Adipocyte (in vitro differentiated cells): ENCODE measurements around the gene XPO5.

ENCODE experiments used
- DNase-seq: peaks from one replicate; pipeline ENCODE4 v3.0.0-alpha.2; 2015; ENCODE audit warnings: low read depth
- H3K27me3 ChIP-seq: replicated peaks from 2 replicates; pipeline ENCODE4 v1.7.0; 2013; ENCODE audit warnings: mild to moderate bottlenecking, low read length, moderate library complexity; ENCODE audit not compliant: control insufficient read depth, insufficient read depth
- H3K36me3 ChIP-seq: 2 replicates; pipeline ENCODE4 v1.7.0; 2013; ENCODE audit warnings: low read length, mild to moderate bottlenecking, moderate library complexity; ENCODE audit not compliant: control insufficient read depth, insufficient read depth, severe bottlenecking
- H3K4me1 ChIP-seq: 2 replicates; pipeline ENCODE4 v1.7.0; 2013; ENCODE audit warnings: mild to moderate bottlenecking, low read length, moderate library complexity; ENCODE audit not compliant: control insufficient read depth, insufficient read depth
- H3K4me3 ChIP-seq: 2 replicates; pipeline ENCODE4 v1.7.0; 2013; ENCODE audit warnings: mild to moderate bottlenecking, low read length, moderate library complexity
- H3K9ac ChIP-seq: 2 replicates; pipeline ENCODE4 v1.7.0; 2013; ENCODE audit warnings: mild to moderate bottlenecking, low read length, moderate library complexity
- H3K9me3 ChIP-seq: 2 replicates; pipeline ENCODE4 v1.7.0; 2013; ENCODE audit warnings: mild to moderate bottlenecking, low read length, moderate library complexity; ENCODE audit not compliant: control insufficient read depth

The XPO5 gene

DNA sequence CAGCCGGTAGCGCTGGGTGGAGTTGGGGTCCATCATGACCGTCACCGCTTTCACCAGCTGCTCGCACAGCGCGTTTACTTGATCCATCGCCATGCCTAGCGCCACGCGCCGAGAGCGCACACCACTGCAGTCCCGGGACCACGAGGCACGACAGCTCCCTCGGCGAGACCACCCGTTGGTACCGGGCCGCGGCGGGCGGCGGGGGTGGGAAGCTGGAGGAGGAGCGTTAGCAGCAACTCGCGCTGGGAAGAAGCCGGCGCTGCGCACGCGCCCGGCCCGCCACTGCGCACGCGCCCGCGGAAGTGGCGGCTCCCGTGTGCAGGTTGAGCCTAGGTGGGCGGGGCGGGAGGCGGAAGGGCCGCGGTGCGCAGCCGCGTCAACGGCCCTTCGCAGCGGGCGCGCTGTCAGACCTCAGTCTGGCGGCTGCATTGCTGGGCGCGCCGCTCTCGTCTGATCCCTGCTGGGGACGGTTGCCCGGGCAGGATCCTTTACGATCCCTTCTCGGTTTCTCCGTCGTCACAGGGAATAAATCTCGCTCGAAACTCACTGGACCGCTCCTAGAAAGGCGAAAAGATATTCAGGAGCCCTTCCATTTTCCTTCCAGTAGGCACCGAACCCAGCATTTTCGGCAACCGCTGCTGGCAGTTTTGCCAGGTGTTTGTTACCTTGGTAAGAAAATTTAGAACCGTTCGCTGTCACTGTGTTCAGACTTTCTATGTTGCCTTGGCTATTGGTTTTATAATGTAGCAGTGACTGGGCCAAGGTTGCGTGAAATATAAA is at the start of gene XPO5, which contains the start of gene POLH:
XPO5 (minus strand) TSS at position 267 of the 780 bp plus-strand sequence; CDS start at position 93, 174 bp downstream.
POLH (plus strand) TSS at position 414 of the 780 bp plus-strand sequence. CDS start 6,135 bp downstream, outside the sequence.
- Histone ChIP-seq H3K4me1 (peaks cover 34% of the 10 kb centered on the region), H3K9me3 (no peaks in the 10 kb centered on the region), H3K27me3 (no peaks in the 10 kb centered on the region), H3K9ac (peak within 1 kb of the TSS; percentile 100), H3K36me3 (peaks cover 25% of the 10 kb centered on the region), H3K4me3 (peak within 1 kb of the TSS; percentile 100)
- peak; percentile 97 for DNase-seq

DNA sequence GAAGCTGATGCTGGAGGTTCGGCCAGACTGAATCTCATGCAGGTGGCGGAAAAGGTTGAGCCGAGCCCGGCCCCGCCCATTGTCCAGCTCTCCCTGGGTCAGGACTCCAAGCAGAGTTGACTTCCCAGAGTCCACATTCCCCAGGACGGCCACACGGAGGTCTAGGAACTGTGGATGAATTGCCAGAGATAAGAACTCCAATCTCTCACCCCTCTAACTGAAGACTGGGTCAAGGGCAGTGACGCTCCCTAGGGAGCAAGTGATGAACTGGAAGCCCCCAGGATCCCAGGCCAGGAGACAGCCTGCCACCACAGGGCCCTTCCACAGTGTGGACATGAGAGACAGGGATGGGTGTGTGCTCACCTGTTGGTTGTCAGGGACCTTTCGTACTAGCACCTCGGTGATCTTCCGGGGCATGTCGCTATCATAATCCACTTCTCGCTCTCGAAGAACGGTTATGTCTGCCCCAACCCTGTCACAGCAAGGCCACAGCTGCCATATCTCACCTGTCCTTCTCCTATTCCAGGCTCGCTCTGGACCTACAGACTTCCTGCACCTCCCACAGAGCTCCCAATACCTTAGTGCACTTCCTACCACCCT is 49.7 kb upstream of the XPO5 start:
- H3K9ac ChIP-seq, result no peak overlapping the region
- peaks cover 27% of the 10 kb centered on the region for H3K4me1 ChIP-seq

DNA sequence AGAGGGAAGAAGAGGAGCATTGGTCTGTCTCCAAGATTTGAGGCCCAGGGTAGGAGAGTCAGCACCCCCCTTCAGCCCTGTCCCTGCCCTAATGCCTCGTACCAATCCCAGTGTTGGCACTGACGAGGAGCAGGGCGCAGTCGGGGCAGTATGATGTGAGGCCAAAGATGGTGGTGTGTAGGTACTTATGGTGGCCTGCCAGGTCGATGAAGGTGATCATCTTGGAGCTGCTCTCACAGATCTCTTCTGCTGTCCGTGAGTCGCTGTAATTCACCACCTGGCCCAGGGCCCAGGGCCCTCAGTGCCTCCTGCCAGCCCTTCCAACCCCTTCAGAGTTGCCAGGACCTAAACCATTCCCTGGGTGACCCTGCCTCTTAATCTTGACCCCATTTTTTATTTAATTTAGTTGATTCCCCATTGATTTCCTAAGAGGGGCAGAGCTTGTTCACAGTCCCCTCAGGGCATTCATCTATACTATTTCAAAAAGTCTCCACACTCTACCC is 49.0 kb upstream of the XPO5 start:
- H3K4me1 ChIP-seq, result peaks cover 22% of the 10 kb centered on the region
- no peaks in the 10 kb centered on the region for H3K27me3 ChIP-seq
- peak overlapping the region; percentile 17 for H3K9ac ChIP-seq
- no peak for DNase-seq
- peaks cover 65% of the 10 kb centered on the region for H3K36me3 ChIP-seq
- H3K4me3 ChIP-seq, result no peak overlapping the region
- H3K9me3 ChIP-seq, result no peaks in the 10 kb centered on the region

More for the DNA sequence above, 49.7 kb upstream of the XPO5 start:
- DNase-seq, result no peak
- Histone ChIP-seq H3K27me3 (no peaks in the 10 kb centered on the region), H3K9me3 (no peaks in the 10 kb centered on the region), H3K4me3 (no peak overlapping the region), H3K36me3 (peaks cover 59% of the 10 kb centered on the region)

DNA sequence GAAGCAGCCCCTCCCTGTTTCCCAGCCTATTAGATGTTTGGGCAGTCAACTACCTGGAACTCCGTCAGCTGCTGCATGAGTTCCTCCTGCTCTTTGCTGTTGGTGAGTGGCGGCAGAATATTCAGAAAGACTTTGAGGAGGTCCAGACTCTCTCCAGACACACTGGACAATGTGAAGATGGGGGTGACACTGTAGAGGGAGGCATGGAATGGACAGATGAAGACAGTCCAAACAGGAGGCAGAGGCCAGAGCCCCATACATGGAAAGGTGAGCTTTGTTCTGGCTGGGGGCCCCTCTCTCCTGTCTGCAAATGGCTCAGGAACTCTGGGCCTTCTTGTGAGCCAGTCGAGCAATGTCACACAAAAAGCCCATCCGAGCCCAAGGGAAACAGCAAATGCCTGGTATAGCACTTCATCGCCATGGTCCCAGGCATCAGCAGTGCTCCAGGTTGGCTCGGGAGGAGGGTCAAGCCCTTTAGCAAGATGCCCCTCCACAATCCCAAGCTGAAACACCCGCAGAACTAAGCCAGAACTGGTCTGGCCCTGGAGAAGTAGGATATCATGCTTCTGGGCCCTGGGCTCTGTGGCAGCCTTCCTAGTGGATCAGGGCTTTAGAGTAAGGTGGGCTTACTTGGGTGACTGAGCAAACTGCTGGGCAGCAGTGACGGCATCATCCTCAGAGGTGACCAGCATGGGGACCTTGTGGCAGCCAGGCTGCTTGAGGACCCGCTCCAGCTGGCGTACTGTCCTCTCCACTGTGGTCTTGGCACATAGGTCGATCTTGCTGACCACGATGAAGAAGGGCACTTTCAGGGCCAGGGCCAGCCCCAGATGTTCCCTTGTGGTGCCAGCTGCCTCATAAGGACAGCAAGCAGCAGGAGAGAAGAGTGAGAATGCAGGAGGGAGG is 48.3 kb upstream of the XPO5 start:
- peak overlapping the region; percentile 17 for H3K9ac ChIP-seq
- DNase-seq, result no peak
- no peak overlapping the region for H3K4me3 ChIP-seq
- H3K36me3 ChIP-seq, result peaks cover 71% of the 10 kb centered on the region
- H3K9me3 ChIP-seq, result no peaks in the 10 kb centered on the region
- peaks cover 22% of the 10 kb centered on the region for H3K4me1 ChIP-seq
- H3K27me3 ChIP-seq, result no peaks in the 10 kb centered on the region

DNA sequence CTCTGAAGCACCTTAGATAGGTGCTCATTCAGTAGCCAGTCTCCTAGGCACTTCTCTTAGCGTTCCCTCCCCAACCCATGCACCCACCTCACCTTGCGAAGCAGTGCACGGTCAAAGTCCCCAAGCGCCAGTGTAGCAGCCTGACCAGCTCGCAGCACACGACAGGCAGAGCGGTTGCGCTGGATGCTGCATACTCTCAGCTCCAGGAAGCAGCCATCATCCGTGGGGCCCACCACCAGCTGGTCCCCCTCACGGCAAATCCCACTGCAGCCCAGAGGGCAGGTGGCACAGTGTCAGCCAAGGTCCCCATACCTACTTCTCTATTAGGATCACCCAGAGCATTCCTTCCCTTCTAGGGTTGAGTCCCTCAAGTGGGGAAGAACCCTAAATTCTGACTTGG is 46.7 kb upstream of the XPO5 start:
- H3K4me1 ChIP-seq, result peaks cover 17% of the 10 kb centered on the region
- no peak overlapping the region for H3K4me3 ChIP-seq
- H3K27me3 ChIP-seq, result no peaks in the 10 kb centered on the region
- peaks cover 75% of the 10 kb centered on the region for H3K36me3 ChIP-seq
- peak overlapping the region; percentile 14 for H3K9ac ChIP-seq
- DNase-seq, result no peak
- no peaks in the 10 kb centered on the region for H3K9me3 ChIP-seq

DNA sequence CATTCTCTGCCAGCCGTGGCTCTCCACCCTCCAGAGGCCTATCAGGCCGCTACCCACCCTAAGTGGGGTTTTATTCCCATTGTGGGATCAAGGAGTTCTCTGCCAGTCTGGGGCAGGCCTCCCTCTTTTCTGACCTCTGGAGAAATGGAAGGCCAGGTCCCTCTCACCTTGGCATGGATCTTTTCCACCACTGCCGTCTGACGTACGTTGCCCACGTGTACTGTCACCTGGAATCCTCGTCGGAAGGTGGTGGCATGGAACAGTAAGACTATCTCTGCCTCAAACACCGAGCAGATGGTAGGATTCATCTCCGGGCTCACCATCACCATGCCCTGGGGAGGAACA is 46.0 kb upstream of the XPO5 start:
- no peak for DNase-seq
- H3K36me3 ChIP-seq, result peaks cover 75% of the 10 kb centered on the region
- no peak overlapping the region for H3K4me3 ChIP-seq
- H3K9ac ChIP-seq, result no peak overlapping the region
- peaks cover 9% of the 10 kb centered on the region for H3K4me1 ChIP-seq
- H3K9me3 ChIP-seq, result no peaks in the 10 kb centered on the region
- no peaks in the 10 kb centered on the region for H3K27me3 ChIP-seq

DNA sequence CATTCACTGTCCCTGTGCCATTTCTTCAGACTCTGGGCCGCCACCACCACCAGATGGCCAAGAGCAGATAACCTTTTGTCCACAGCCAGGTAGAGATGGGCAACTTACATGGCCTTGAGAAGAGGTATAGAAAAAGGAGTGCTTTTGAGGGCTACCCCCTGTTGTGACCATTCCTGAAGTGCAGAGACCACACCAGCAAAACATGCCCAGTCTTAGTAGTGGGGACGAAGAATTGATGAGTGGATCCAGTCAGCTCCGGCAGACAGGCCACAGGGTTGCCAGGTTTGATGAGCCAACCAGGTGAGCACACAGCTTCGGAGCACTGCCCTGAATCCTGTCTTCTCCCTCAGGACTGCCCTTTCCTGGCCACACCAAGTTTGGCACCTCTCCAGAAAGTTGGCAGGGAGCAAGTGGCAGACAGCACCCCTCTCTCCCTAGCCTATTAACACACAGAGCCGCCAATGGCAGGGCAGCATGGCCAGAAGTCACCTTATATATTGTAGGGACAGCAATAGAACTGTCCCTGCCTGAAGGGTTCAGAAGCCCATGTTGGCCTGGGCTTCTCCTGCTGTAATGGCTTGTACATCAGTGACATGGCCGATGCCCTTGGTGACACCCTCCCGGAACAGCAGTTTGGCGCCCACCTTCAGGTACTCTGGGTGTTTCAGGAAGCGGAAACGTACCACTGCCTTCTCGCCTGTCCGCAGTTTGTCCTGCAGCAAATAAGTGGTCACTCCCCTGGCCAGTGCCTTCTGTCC is 45.4 kb upstream of the XPO5 start:
- Histone ChIP-seq H3K9ac (no peak overlapping the region), H3K4me3 (no peak overlapping the region), H3K9me3 (no peaks in the 10 kb centered on the region), H3K4me1 (peaks cover 4% of the 10 kb centered on the region), H3K36me3 (peaks cover 74% of the 10 kb centered on the region), H3K27me3 (no peaks in the 10 kb centered on the region)
- no peak for DNase-seq

DNA sequence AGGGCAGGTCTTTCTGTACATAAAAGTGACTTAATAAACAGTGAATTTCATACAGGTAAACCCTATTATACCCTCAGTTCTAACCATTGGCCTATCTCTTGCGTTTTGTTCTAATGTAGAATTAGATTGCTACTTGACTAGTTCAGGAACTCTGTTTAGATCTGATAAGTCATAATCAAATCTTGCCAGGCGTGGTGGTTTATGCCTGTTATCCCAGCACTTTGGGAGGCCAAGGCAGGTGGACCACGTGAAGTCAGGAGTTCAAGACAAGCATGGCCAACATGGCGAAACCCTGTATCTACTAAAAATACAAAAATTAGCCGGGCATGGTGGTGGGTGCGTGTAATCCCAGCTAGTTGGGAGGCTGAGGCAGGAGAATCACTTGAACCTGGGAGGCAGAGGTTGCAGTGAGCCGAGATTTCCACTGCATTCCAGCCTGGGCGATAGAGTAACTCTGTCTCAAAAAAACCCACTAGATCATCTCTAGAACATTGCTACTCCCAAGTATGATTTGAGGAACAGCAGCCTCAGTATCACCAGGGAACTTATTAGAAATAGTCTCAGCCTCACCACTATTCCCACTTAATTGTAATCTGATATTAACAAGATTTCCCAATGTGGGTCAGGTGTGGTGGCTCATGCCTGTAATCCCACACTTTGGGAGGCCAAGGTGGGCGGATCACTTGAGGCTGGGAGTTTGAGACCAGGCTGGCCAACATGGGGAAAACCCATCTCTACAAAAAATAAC is 41.1 kb upstream of the XPO5 start:
- no peaks in the 10 kb centered on the region for H3K9me3 ChIP-seq
- no peaks in the 10 kb centered on the region for H3K27me3 ChIP-seq
- H3K36me3 ChIP-seq, result peaks cover 58% of the 10 kb centered on the region
- no peak overlapping the region for H3K4me3 ChIP-seq
- no peak for DNase-seq
- no peak overlapping the region for H3K9ac ChIP-seq
- no peaks in the 10 kb centered on the region for H3K4me1 ChIP-seq

DNA sequence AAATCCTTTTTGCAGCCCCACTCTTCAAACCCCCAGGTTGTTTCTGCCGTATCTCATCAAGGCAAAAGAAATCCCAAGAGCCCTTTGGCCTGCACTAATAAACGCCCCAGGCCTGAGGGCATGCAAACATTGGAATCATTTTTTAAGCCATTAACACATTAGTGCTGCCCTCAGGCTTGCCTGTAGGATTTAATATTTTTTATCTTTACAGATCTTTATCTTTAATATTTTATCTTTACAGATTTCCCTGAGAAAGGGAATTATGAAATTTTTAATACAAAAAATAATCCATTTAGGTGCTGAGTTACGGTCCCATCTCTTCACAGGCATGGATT is 38.5 kb upstream of the XPO5 start:
- peaks cover 50% of the 10 kb centered on the region for H3K36me3 ChIP-seq
- no peak overlapping the region for H3K4me3 ChIP-seq
- no peaks in the 10 kb centered on the region for H3K9me3 ChIP-seq
- no peak for DNase-seq
- no peaks in the 10 kb centered on the region for H3K27me3 ChIP-seq
- H3K9ac ChIP-seq, result no peak overlapping the region
- H3K4me1 ChIP-seq, result no peaks in the 10 kb centered on the region

DNA sequence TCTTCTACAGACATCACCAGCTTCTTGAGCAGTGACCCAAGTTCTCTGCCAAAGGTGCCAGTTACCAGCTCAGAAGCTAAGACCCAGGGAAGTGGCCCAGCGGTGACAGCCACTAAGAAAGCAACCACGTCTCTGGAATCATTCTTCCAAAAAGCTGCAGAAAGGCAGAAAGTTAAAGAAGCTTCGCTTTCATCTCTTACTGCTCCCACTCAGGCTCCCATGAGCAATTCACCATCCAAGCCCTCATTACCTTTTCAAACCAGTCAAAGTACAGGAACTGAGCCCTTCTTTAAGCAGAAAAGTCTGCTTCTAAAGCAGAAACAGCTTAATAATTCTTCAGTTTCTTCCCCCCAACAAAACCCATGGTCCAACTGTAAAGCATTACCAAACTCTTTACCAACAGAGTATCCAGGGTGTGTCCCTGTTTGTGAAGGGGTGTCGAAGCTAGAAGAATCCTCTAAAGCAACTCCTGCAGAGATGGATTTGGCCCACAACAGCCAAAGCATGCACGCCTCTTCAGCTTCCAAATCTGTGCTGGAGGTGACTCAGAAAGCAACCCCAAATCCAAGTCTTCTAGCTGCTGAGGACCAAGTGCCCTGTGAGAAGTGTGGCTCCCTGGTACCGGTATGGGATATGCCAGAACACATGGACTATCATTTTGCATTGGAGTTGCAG is 38.0 kb upstream of the XPO5 start:
- Histone ChIP-seq H3K9me3 (no peaks in the 10 kb centered on the region), H3K4me1 (no peaks in the 10 kb centered on the region), H3K4me3 (no peak overlapping the region), H3K9ac (no peak overlapping the region), H3K27me3 (no peaks in the 10 kb centered on the region), H3K36me3 (peaks cover 46% of the 10 kb centered on the region)
- no peak for DNase-seq
